ENCODE data around the gene ACTA2.

Gene ACTA2

GRCh38 chr10:88916986-88917385 lies 35.6 kb downstream of the ACTA2 start:
- no peak for DNase-seq

GRCh38 chr10:88916231-88916630 lies 36.3 kb downstream of the ACTA2 start:
- DNase-seq, result no peak

- no peak for DNase-seq
Observed at GRCh38 chr10:88915781-88916180, 36.8 kb downstream of the ACTA2 start.

- DNase-seq, result peak; percentile 46
Observed at GRCh38 chr10:88913788-88914187, 38.8 kb downstream of the ACTA2 start.

- DNase-seq, result peak; percentile 84
Observed at GRCh38 chr10:88913127-88913526, 39.4 kb downstream of the ACTA2 start.

- DNase-seq, result no peak
Observed at GRCh38 chr10:88911851-88912250, 40.7 kb downstream of the ACTA2 start.

GRCh38 chr10:88911116-88911515 lies 41.5 kb downstream of the ACTA2 start:
- no peak for DNase-seq

GRCh38 chr10:88908194-88908593 lies 44.4 kb downstream of the ACTA2 start:
- DNase-seq, result no peak

GRCh38 chr10:88906921-88907320 lies 45.7 kb downstream of the ACTA2 start:
- DNase-seq, result no peak

GRCh38 chr10:88903715-88904114 lies 48.9 kb downstream of the ACTA2 start:
- DNase-seq, result no peak

- no peak for DNase-seq
Observed at GRCh38 chr10:88901984-88902789, 50.4 kb downstream of the ACTA2 start.

GRCh38 chr10:88901206-88901983 lies 51.2 kb downstream of the ACTA2 start:
- DNase-seq, result no peak

GRCh38 chr10:88899886-88900285 lies 52.7 kb downstream of the ACTA2 start:
- no peak for DNase-seq

GRCh38 chr10:88898727-88899126 lies 53.8 kb downstream of the ACTA2 start:
- no peak for DNase-seq

- peak; percentile 27 for DNase-seq
Observed at GRCh38 chr10:88896994-88897853, 55.3 kb downstream of the ACTA2 start.

- no peak for DNase-seq
Observed at GRCh38 chr10:88896372-88896993, 56.1 kb downstream of the ACTA2 start.

- no peak for DNase-seq
Observed at GRCh38 chr10:88895250-88895649, 57.3 kb downstream of the ACTA2 start.

- DNase-seq, result no peak
Observed at GRCh38 chr10:88893611-88894010, 59.0 kb downstream of the ACTA2 start.

- no peak for DNase-seq
Observed at GRCh38 chr10:88892222-88892967, 60.2 kb downstream of the ACTA2 start.

GRCh38 chr10:88890681-88891381 lies 61.7 kb downstream of the ACTA2 start:
- no peak for DNase-seq

All from NCI-H510A treated with DMSO at 0.1 percent for 48 hours (cell line).